Tibial nerve (tissue), 4 donors: ENCODE results near the gene BMPR1B. TPM values are rescaled to one million over a fixed set of nuclear protein-coding genes. Genes with fewer than 3 reads are reported as not detected.

Experiments
- DNase-seq, 2 donors: peaks; one replicate each; pipeline ENCODE4 v3.0.0-alpha.2; 2019; ENCODE audit warnings: low spot score in 2 of 2
- H3K27ac ChIP-seq, 4 donors: fragments of 200-600 bp; sonication (generic) in 3 of 4; one replicate each; pipeline ENCODE4 v1.5.1; 2017 to 2019; ENCODE audit warnings: mild to moderate bottlenecking in 1 of 4
- H3K27me3 ChIP-seq, 2 donors: fragments of 200-600 bp; sonication (generic) in 1 of 2; one replicate each; pipeline versions ENCODE4 v1.5.1 to v1.6.0; 2017 to 2019
- H3K36me3 ChIP-seq, 3 donors: fragments of 200-600 bp; sonication (generic); one replicate each; pipeline ENCODE4 v1.5.1; 2018 to 2019
- H3K4me1 ChIP-seq, 4 donors: fragments of 200-600 bp; sonication (generic) in 3 of 4; one replicate each; pipeline ENCODE4 v1.5.1; 2017 to 2019
- H3K4me3 ChIP-seq, 4 donors: fragments of 200-600 bp; sonication (generic) in 3 of 4; one replicate each; pipeline ENCODE4 v1.5.1; 2017 to 2019; ENCODE audit warnings: mild to moderate bottlenecking in 1 of 4, moderate library complexity in 1 of 4
- H3K9me3 ChIP-seq, 4 donors: fragments of 200-600 bp; sonication (generic) in 3 of 4; one replicate each; pipeline ENCODE4 v1.5.1; 2017 to 2019
- EP300 ChIP-seq, 2 donors: sonication (generic); formaldehyde crosslinking; IDR thresholded peaks; one replicate each; pipeline ENCODE4 v1.6.1; 2017; ENCODE audit warnings: antibody characterized with exemption in 2 of 2, mild to moderate bottlenecking in 1 of 2
- POLR2A ChIP-seq, 2 donors: fragments of 450-650 bp; IDR thresholded peaks; one replicate each; pipeline ENCODE4 v1.6.1; 2017; ENCODE audit warnings: antibody characterized with exemption in 2 of 2, mild to moderate bottlenecking in 2 of 2, moderate library complexity in 2 of 2
- WGBS, 2 donors: methylation state at CpG; one replicate each; pipeline ENCODE4 v1.1.5; 2018; 5-methylcytosine and 5-hydroxymethylcytosine counted together
- total RNA-seq, 4 donors: library from RNA; depleted of rRNA; stranded (reverse); fragments of >200 nt; gene quantifications; one replicate each; pipeline ENCODE4 v1.1.0, GENCODE V29; 2016
- TF ChIP-seq, protein P1 (sequence below), 5 experiments: fragments of 200-600 bp in 3 of 5; fragments of 450-650 bp in 2 of 5; sonication (generic) in 3 of 5; IDR thresholded peaks; one replicate each; pipeline ENCODE4 v1.5.1; 2016 to 2019; ENCODE audit warnings: antibody characterized with exemption in 5 of 5, mild to moderate bottlenecking in 3 of 5, moderate library complexity in 2 of 5

BMPR1B gene
- total RNA-seq, 4 donors from 2014 or later: 9.3 to 32.1 (median 26.1) TPM

DNA sequence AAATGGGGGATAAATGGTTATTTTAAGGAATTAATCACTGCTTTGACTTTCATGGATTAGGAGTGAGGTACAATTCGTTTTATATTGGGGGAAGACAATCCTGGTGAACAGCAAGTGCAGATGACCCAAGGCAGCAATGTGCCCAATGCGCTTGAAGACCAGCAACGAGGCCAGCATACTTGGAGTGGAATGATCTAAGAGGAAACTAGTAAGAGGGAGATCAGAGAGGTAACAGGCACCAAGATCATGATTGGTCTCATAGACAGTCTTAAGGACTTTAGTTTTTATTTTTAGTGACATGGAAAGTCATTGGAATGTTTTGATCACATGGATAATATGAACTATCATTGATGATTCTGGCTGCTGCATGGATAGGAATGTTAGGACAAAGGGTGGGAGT, 90.6 kb downstream of the BMPR1B start:
- Histone ChIP-seq H3K36me3 (no peaks in the 10 kb centered on the region), H3K9me3 (peaks cover 0 to 9% (median 0%) of the 10 kb centered on the region in 4 donors), H3K27ac (no peak overlapping the region), H3K4me3 (no peak overlapping the region), H3K27me3 (no peaks in the 10 kb centered on the region), H3K4me1 (peaks cover 0 to 12% (median 0%) of the 10 kb centered on the region in 4 donors)
- 89 to 92% methylated on average over 3 of the region's 3 CpGs for WGBS, 2 donors
- no peak for DNase-seq
- TF ChIP-seq POLR2A (IDR thresholded peaks at IDR 0.05) (no peak), EP300 (IDR thresholded peaks at IDR 0.05) (no peak)
- TF ChIP-seq, protein P1, sequence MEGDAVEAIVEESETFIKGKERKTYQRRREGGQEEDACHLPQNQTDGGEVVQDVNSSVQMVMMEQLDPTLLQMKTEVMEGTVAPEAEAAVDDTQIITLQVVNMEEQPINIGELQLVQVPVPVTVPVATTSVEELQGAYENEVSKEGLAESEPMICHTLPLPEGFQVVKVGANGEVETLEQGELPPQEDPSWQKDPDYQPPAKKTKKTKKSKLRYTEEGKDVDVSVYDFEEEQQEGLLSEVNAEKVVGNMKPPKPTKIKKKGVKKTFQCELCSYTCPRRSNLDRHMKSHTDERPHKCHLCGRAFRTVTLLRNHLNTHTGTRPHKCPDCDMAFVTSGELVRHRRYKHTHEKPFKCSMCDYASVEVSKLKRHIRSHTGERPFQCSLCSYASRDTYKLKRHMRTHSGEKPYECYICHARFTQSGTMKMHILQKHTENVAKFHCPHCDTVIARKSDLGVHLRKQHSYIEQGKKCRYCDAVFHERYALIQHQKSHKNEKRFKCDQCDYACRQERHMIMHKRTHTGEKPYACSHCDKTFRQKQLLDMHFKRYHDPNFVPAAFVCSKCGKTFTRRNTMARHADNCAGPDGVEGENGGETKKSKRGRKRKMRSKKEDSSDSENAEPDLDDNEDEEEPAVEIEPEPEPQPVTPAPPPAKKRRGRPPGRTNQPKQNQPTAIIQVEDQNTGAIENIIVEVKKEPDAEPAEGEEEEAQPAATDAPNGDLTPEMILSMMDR (IDR thresholded peaks at IDR 0.05): no peak

DNA sequence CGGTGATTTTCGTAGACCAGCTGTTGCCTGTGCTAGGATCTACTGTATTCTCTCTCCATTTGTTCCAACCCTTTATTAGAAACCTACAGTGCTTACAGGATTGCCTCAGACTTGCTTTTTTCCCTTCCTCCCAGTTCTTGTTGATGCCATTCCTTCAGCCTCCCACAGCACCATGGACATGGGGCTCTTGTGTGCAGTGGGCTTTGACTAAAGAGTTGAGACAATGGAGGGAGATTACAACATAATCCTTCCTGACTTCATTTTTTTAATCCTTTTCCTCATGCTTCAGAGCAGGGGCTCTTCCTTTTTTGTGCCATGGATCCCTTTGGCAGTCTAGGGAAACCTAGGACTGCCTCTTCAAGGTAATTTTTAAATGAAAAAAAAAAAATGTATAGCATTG, 92.1 kb downstream of the BMPR1B start:
- no peak overlapping the region for H3K4me3 ChIP-seq
- H3K9me3 ChIP-seq: peaks cover 0 to 9% (median 0%) of the 10 kb centered on the region in 4 donors
- 83 to 97% methylated on average over 2 of the region's 2 CpGs for WGBS, 2 donors
- no peak for DNase-seq
- H3K4me1 ChIP-seq: peaks cover 0 to 12% (median 0%) of the 10 kb centered on the region in 4 donors
- no peaks in the 10 kb centered on the region for H3K36me3 ChIP-seq
- TF ChIP-seq EP300 (IDR thresholded peaks at IDR 0.05) (no peak), POLR2A (IDR thresholded peaks at IDR 0.05) (no peak)
- TF ChIP-seq, protein P1 (IDR thresholded peaks at IDR 0.05): no peak
- H3K27ac ChIP-seq: no peak overlapping the region
- no peaks in the 10 kb centered on the region for H3K27me3 ChIP-seq

DNA sequence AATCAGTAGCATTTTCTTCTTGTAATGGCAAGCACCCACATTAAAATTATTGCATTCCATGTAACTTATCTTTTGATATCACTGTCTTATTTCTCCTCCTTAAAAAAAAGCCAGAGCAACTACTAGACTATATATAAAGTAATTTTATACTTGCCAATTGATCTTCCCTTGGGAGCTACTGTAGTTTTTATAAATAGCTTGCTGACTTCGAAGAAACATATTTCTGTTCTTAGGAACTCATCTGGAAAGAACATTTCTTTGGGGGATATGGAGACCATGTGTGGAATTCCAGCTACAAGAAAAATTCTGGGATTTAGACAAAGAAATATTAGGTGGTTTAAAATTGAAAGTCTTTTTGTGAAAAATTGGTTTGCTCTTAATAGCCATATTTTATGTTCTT, 94.9 kb downstream of the BMPR1B start:
- H3K4me1 ChIP-seq: peaks cover 0 to 12% (median 0%) of the 10 kb centered on the region in 4 donors
- H3K9me3 ChIP-seq: no peaks in the 10 kb centered on the region
- no peak overlapping the region for H3K4me3 ChIP-seq
- WGBS, 2 donors: 22 to 33% methylated on average over 1 of the region's 1 CpG
- no peak overlapping the region for H3K27ac ChIP-seq
- DNase-seq: no peak
- no peaks in the 10 kb centered on the region for H3K27me3 ChIP-seq
- H3K36me3 ChIP-seq: no peaks in the 10 kb centered on the region
- TF ChIP-seq POLR2A (IDR thresholded peaks at IDR 0.05) (no peak), EP300 (IDR thresholded peaks at IDR 0.05) (no peak)
- TF ChIP-seq, protein P1 (IDR thresholded peaks at IDR 0.05): no peak

DNA sequence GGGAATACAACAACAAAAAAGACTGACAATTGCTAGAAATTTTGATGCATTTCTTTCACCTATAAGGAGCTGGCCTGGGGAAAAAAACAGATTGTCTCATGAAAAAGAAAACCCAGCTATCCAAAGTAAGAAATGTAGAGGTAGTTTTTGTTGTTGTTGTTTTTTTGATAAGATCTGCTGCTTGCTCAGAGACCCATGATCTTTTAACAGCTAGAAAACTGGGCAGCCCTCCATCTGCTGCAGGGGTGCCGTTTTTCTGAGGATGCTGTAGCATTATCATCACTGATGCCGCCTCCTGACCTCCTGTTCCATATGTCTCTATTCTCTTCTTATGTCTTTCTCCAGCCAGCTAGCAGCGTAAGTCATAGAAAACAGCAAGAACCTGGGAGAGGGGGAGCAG, 98.3 kb downstream of the BMPR1B start:
- Histone ChIP-seq H3K9me3 (no peaks in the 10 kb centered on the region), H3K4me1 (peaks cover 0 to 12% (median 0%) of the 10 kb centered on the region in 4 donors), H3K36me3 (no peaks in the 10 kb centered on the region), H3K27ac (no peak overlapping the region), H3K4me3 (no peak overlapping the region), H3K27me3 (no peaks in the 10 kb centered on the region)
- DNase-seq: no peak
- 86 to 91% methylated on average over 3 of the region's 3 CpGs for WGBS, 2 donors
- TF ChIP-seq, protein P1 (IDR thresholded peaks at IDR 0.05): no peak
- TF ChIP-seq EP300 (IDR thresholded peaks at IDR 0.05): no peak

DNA sequence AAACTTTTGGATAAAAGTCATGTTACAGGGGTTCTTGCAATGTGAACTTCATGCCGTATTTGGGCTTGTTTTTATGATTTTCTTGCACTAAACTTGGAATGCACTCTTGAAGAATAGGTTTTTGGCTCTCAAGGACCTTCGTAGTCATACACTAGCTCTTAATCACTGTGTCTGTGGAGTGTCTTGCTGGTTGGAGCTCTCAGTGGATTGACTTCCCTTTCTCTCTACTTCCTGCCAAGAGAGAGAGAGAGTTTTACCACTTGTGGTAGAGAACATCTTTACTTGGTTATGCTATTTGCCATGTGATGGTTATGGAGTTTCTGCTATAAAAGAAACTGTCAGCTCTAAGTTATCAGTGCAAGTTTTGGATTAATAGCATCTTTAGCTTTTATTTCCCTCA, 112.4 kb downstream of the BMPR1B start:
- Histone ChIP-seq H3K4me1 (peaks cover 0 to 12% (median 0%) of the 10 kb centered on the region in 4 donors), H3K27me3 (no peaks in the 10 kb centered on the region), H3K36me3 (no peaks in the 10 kb centered on the region), H3K4me3 (no peak overlapping the region), H3K9me3 (no peaks in the 10 kb centered on the region), H3K27ac (no peak overlapping the region)
- DNase-seq: no peak
- TF ChIP-seq POLR2A (IDR thresholded peaks at IDR 0.05) (no peak), EP300 (IDR thresholded peaks at IDR 0.05) (no peak)
- TF ChIP-seq, protein P1 (IDR thresholded peaks at IDR 0.05): no peak
- WGBS, 2 donors: 59 to 61% methylated on average over 2 of the region's 2 CpGs
